ENCODE measurements around the gene COTL1. TPM values are rescaled to one million over a fixed set of nuclear protein-coding genes. Genes with fewer than 3 reads are reported as not detected.

COTL1 gene
- total and polyA plus RNA-seq, 2 of the 13 experiments (the other 11 are each of a cell fraction or from before 2014, with no cell fraction given), result 8.7 to 16.9 TPM

GRCh38 chr16:84566545-84567257 lies 51.2 kb downstream of the COTL1 start:
- Histone ChIP-seq H3K4me2 (ENCODE audit: low read depth, low read length) (no peak overlapping the region), H3K27ac (ENCODE audit: extremely low read length, insufficient read depth, low read length) (no peak overlapping the region), H3K9me3 (ENCODE audit: low read length) (no peaks in the 10 kb centered on the region), H3K4me1 (ENCODE audit: insufficient read depth, low read length) (0 out of 2 replicates have a peak, but pooled peaks cover 7% of the 10 kb centered on the region), H2AFZ (ENCODE audit: low read length) (no peak overlapping the region), H3K9ac (ENCODE audit: insufficient read depth, low read depth, low read length) (no peak overlapping the region), H3K4me3 (replicated peaks in 1 of 3; ENCODE audit: insufficient read depth in 1 of 3, low read depth in 2 of 3, low read length in 3 of 3) (no peak overlapping the region), H3K36me3 (replicated peaks in 1 of 2; ENCODE audit: control insufficient read depth in 1 of 2, insufficient read depth in 2 of 2, low read length in 2 of 2) (0 out of 5 replicates have a peak, but pooled peaks cover 0 to 2% of the 10 kb centered on the region in 2 experiments), H3K79me2 (ENCODE audit: insufficient read depth, low read length) (no peaks in the 10 kb centered on the region), H3K27me3 (ENCODE audit: control insufficient read depth in 1 of 2, insufficient read depth in 2 of 2, low read length in 2 of 2) (no peaks in the 10 kb centered on the region), H4K20me1 (ENCODE audit: insufficient read depth, low read length) (no peaks in the 10 kb centered on the region)
- DNase-seq (ENCODE audit: low spot score), result no peak
- in situ Hi-C loops (cut with HindIII; ENCODE audit: extremely low pct_ligation_motif_present, low pct_unique_long_range_greater_than_20kb) (no loop called here), intact Hi-C loops (cut with micrococcal nuclease; ENCODE audit: unreplicated experiment) (no loop called here)
- ATAC-seq, result no peak
- TF ChIP-seq CENPBD1 (CRISPR knock-in tag; IDR thresholded peaks at IDR 0.05; ENCODE audit: borderline replicate concordance, low read depth), result no peak
- WGBS (ENCODE audit: low lambda C conversion rate), result 94% methylated on average over 18 of the region's 21 CpGs
- FAIRE-seq, result no peak
- CTCF ChIA-PET (ENCODE audit: low intra/inter-chr PET ratio, low total read pairs), result no interaction called here
- no TSS peak for BruUV-seq (replicated peaks)
- POLR2A ChIA-PET, result no interaction called here

GRCh38 chr16:84565669-84566495 lies 52.0 kb downstream of the COTL1 start:
- Histone ChIP-seq H3K4me1 (ENCODE audit: insufficient read depth, low read length) (0 out of 2 replicates have a peak, but pooled peaks cover 7% of the 10 kb centered on the region), H4K20me1 (ENCODE audit: insufficient read depth, low read length) (no peaks in the 10 kb centered on the region), H3K4me2 (ENCODE audit: low read depth, low read length) (no peak overlapping the region), H3K9ac (ENCODE audit: insufficient read depth, low read depth, low read length) (no peak overlapping the region), H3K79me2 (ENCODE audit: insufficient read depth, low read length) (no peaks in the 10 kb centered on the region), H2AFZ (ENCODE audit: low read length) (no peak overlapping the region), H3K4me3 (replicated peaks in 1 of 3; ENCODE audit: insufficient read depth in 1 of 3, low read depth in 2 of 3, low read length in 3 of 3) (no peak overlapping the region), H3K27ac (ENCODE audit: extremely low read length, insufficient read depth, low read length) (no peak overlapping the region), H3K9me3 (ENCODE audit: low read length) (no peaks in the 10 kb centered on the region), H3K27me3 (ENCODE audit: control insufficient read depth in 1 of 2, insufficient read depth in 2 of 2, low read length in 2 of 2) (no peaks in the 10 kb centered on the region), H3K36me3 (replicated peaks in 1 of 2; ENCODE audit: control insufficient read depth in 1 of 2, insufficient read depth in 2 of 2, low read length in 2 of 2) (0 out of 5 replicates have a peak, but pooled peaks cover 0 to 2% of the 10 kb centered on the region in 2 experiments)
- FAIRE-seq, result no peak
- ChIA-PET CTCF (ENCODE audit: low intra/inter-chr PET ratio, low total read pairs) (no interaction called here), POLR2A (no interaction called here)
- BruUV-seq (replicated peaks), result no TSS peak
- no peak for TF ChIP-seq HIC2 (CRISPR knock-in tag; IDR thresholded peaks at IDR 0.05; ENCODE audit: low read depth)
- TF ChIP-seq KLF6 (CRISPR knock-in tag; IDR thresholded peaks at IDR 0.05), result no peak
- no peak for TF ChIP-seq BCL3 (CRISPR knock-in tag; IDR thresholded peaks at IDR 0.05)
- no peak for TF ChIP-seq IRX3 (CRISPR knock-in tag; IDR thresholded peaks at IDR 0.05; ENCODE audit: borderline replicate concordance, low read depth)
- TF ChIP-seq GABPA (IDR thresholded peaks at IDR 0.05; ENCODE audit: low read depth, low read length), result no peak
- TF ChIP-seq GABPA (CRISPR knock-in tag; IDR thresholded peaks at IDR 0.05; ENCODE audit: low read depth), result no peak
- TF ChIP-seq HOXD1 (CRISPR knock-in tag; IDR thresholded peaks at IDR 0.05), result no peak
- TF ChIP-seq FOSL1 (CRISPR knock-in tag; IDR thresholded peaks at IDR 0.05; ENCODE audit: borderline replicate concordance), result no peak
- no peak for TF ChIP-seq LBX2 (CRISPR knock-in tag; IDR thresholded peaks at IDR 0.05; ENCODE audit: borderline replicate concordance)
- no peak for DNase-seq (ENCODE audit: low spot score)
- in situ Hi-C loops (cut with HindIII; ENCODE audit: extremely low pct_ligation_motif_present, low pct_unique_long_range_greater_than_20kb), result no loop called here
- ATAC-seq, result no peak
- intact Hi-C loops (cut with micrococcal nuclease; ENCODE audit: unreplicated experiment), result no loop called here
- WGBS (ENCODE audit: low lambda C conversion rate), result 81% methylated on average over 22 of the region's 22 CpGs
